GM23338 (cell line): ENCODE measurements around the gene AOC1. TPM values are rescaled to one million over a fixed set of nuclear protein-coding genes. Genes with fewer than 3 reads are reported as not detected.

ENCODE experiments used
- ATAC-seq: fragments of 200-7000 bp; cut with Tn5 transposase; 3 replicates; pipeline ENCODE4 v1.9.1; 2020
- DNase-seq: peaks from one replicate; pipeline ENCODE4 v3.0.0-alpha.2; 2015; ENCODE audit warnings: low spot score
- H2AFZ ChIP-seq: fragments of 200-600 bp; sonication (generic); 2 replicates; pipeline ENCODE4 v1.8.0; 2016; ENCODE audit warnings: antibody characterized with exemption, mild to moderate bottlenecking, moderate library complexity
- H3F3A ChIP-seq: fragments of 200-600 bp; sonication (generic); replicated peaks from 2 replicates; pipeline ENCODE4 v1.8.0; 2017; ENCODE audit warnings: antibody characterized with exemption, mixed run types, low read depth
- H3K27ac ChIP-seq: fragments of 200-600 bp; sonication (generic); 2 replicates; pipeline ENCODE4 v1.6.1; 2016; ENCODE audit warnings: low read depth
- H3K27me3 ChIP-seq: fragments of 200-600 bp; sonication (generic); 2 replicates; pipeline ENCODE4 v1.8.0; 2016; ENCODE audit warnings: mild to moderate bottlenecking, mixed run types, moderate library complexity; ENCODE audit not compliant: insufficient read depth
- H3K36me3 ChIP-seq: fragments of 200-600 bp; sonication (generic); 2 replicates; pipeline ENCODE4 v1.8.0; 2016; ENCODE audit warnings: mild to moderate bottlenecking; ENCODE audit not compliant: insufficient read depth
- H3K4me1 ChIP-seq: fragments of 200-600 bp; sonication (generic); 2 replicates; pipeline ENCODE4 v1.8.0; 2016; ENCODE audit warnings: mild to moderate bottlenecking, moderate library complexity; ENCODE audit not compliant: insufficient read depth
- H3K4me2 ChIP-seq: fragments of 200-600 bp; sonication (generic); 2 replicates; pipeline ENCODE4 v1.7.1; 2017; ENCODE audit warnings: mixed run types
- H3K4me3 ChIP-seq: fragments of 200-600 bp; sonication (generic); 2 replicates; pipeline ENCODE4 v1.6.1; 2016; ENCODE audit warnings: mixed run types
- H3K79me2 ChIP-seq: fragments of 200-600 bp; sonication (generic); replicated peaks from 2 replicates; pipeline ENCODE4 v1.8.0; 2017; ENCODE audit warnings: mild to moderate bottlenecking; ENCODE audit not compliant: insufficient read depth
- H3K9me2 ChIP-seq: fragments of 200-600 bp; sonication (generic); 2 replicates; pipeline ENCODE4 v1.8.0; 2017; ENCODE audit not compliant: insufficient read depth
- H4K20me1 ChIP-seq: fragments of 200-600 bp; sonication (generic); replicated peaks from 2 replicates; pipeline ENCODE4 v1.8.0; 2017; ENCODE audit warnings: mild to moderate bottlenecking; ENCODE audit not compliant: insufficient read depth
- H3K27ac Mint-ChIP-seq: 2 replicates; pipeline ENCODE4 v1.8.0; 2020; ENCODE audit warnings: inconsistent platforms, mild to moderate bottlenecking, moderate library complexity, mixed read lengths
- H3K27me3 Mint-ChIP-seq: 3 replicates; pipeline ENCODE4 v1.8.0; 2022; ENCODE audit warnings: low read depth, mild to moderate bottlenecking, moderate library complexity, mixed read lengths, inconsistent platforms; ENCODE audit not compliant: insufficient read depth, poor library complexity
- H3K36me3 Mint-ChIP-seq: 3 replicates; pipeline ENCODE4 v1.8.0; 2021; ENCODE audit warnings: low read depth, mild to moderate bottlenecking, inconsistent platforms, moderate library complexity, mixed read lengths
- H3K4me1 Mint-ChIP-seq: 3 replicates; pipeline ENCODE4 v1.8.0; 2020; ENCODE audit warnings: mild to moderate bottlenecking, inconsistent platforms, mixed read lengths
- H3K4me3 Mint-ChIP-seq: 3 replicates; pipeline ENCODE4 v1.8.0; 2021; ENCODE audit warnings: moderate library complexity, mild to moderate bottlenecking, inconsistent platforms, mixed read lengths
- H3K9me3 Mint-ChIP-seq: 3 replicates; pipeline ENCODE4 v1.8.0; 2020; ENCODE audit warnings: moderate library complexity, mild to moderate bottlenecking, inconsistent platforms, mixed read lengths
- CREB1 ChIP-seq: fragments of 250-450 bp; sonication (Bioruptor Pico); IDR thresholded peaks from 2 replicates; pipeline ENCODE4 v1.5.0; 2020; ENCODE audit warnings: low read depth, mild to moderate bottlenecking, moderate library complexity
- EZH2 ChIP-seq: fragments of 200-600 bp; sonication (generic); IDR thresholded peaks from one replicate; pipeline ENCODE4 v1.8.0; 2017; ENCODE audit warnings: antibody characterized with exemption, mild to moderate bottlenecking, low read depth; ENCODE audit not compliant: unreplicated experiment
- EZH2phosphoT487 ChIP-seq: fragments of 200-600 bp; sonication (generic); IDR thresholded peaks from one replicate; pipeline ENCODE4 v1.8.1; 2018; ENCODE audit warnings: antibody characterized with exemption; ENCODE audit not compliant: unreplicated experiment
- JUNB ChIP-seq: IDR thresholded peaks from one replicate; pipeline ENCODE4 v1.6.1; 2016; ENCODE audit warnings: antibody characterized with exemption; ENCODE audit not compliant: unreplicated experiment
- NANOG ChIP-seq: IDR thresholded peaks from 2 replicates; pipeline ENCODE4 v1.6.1; 2016; ENCODE audit warnings: antibody characterized with exemption, borderline replicate concordance
- POLR2AphosphoS5 ChIP-seq: IDR thresholded peaks from 2 replicates; pipeline ENCODE4 v1.6.1; 2016; ENCODE audit warnings: antibody characterized with exemption, low read depth
- STAT1 ChIP-seq: IDR thresholded peaks from one replicate; pipeline ENCODE4 v1.6.1; 2016; ENCODE audit warnings: antibody characterized with exemption; ENCODE audit not compliant: unreplicated experiment
- ZNF114 ChIP-seq: fragments of 250-450 bp; sonication (Bioruptor Pico); IDR thresholded peaks from 2 replicates; pipeline ENCODE4 v1.5.0; 2020; ENCODE audit warnings: mild to moderate bottlenecking, moderate library complexity
- ZNF331 ChIP-seq: fragments of 250-450 bp; sonication (Bioruptor Pico); IDR thresholded peaks from 2 replicates; pipeline ENCODE4 v1.5.0; 2020; ENCODE audit warnings: low read depth, mild to moderate bottlenecking, moderate library complexity
- polyA plus RNA-seq: library from polyadenylated mRNA; unstranded; fragments of >200 nt; fragmentation: Nextera tagmentation; extraction: Ambion mirVana; gene quantifications from 2 replicates; pipeline ENCODE4 v1.2.1, GENCODE V29; 2016
- total RNA-seq: library from RNA; depleted of rRNA; stranded (reverse); fragments of >200 nt; shearing (Covaris generic); gene quantifications from 2 replicates; pipeline ENCODE4 v1.2.3, GENCODE V29; 2014
- TF ChIP-seq, protein P1 (sequence below): fragments of 250-450 bp; sonication (Bioruptor Pico); IDR thresholded peaks from 2 replicates; pipeline ENCODE4 v1.5.0; 2020; ENCODE audit warnings: mild to moderate bottlenecking, moderate library complexity
- TF ChIP-seq, protein P2 (sequence below): IDR thresholded peaks from 2 replicates; pipeline ENCODE4 v1.6.1; 2016; ENCODE audit warnings: antibody characterized with exemption
- TF ChIP-seq, protein P3 (sequence below), 2 experiments: fragments of 200-600 bp in 1 of 2; sonication (generic) in 1 of 2; conservative IDR thresholded peaks; 2 replicates each; pipeline versions ENCODE4 v1.5.1 to v1.6.1; 2016 to 2017; ENCODE audit warnings: antibody characterized with exemption in 2 of 2, low read depth in 2 of 2, mild to moderate bottlenecking in 2 of 2, moderate library complexity in 1 of 2
- TF ChIP-seq, protein P4 (sequence below): IDR thresholded peaks from one replicate; pipeline ENCODE4 v1.6.1; 2018; ENCODE audit warnings: antibody characterized with exemption; ENCODE audit not compliant: unreplicated experiment

Gene AOC1
- total and polyA plus RNA-seq, 2 experiments from 2014 or later, result not detected

DNA sequence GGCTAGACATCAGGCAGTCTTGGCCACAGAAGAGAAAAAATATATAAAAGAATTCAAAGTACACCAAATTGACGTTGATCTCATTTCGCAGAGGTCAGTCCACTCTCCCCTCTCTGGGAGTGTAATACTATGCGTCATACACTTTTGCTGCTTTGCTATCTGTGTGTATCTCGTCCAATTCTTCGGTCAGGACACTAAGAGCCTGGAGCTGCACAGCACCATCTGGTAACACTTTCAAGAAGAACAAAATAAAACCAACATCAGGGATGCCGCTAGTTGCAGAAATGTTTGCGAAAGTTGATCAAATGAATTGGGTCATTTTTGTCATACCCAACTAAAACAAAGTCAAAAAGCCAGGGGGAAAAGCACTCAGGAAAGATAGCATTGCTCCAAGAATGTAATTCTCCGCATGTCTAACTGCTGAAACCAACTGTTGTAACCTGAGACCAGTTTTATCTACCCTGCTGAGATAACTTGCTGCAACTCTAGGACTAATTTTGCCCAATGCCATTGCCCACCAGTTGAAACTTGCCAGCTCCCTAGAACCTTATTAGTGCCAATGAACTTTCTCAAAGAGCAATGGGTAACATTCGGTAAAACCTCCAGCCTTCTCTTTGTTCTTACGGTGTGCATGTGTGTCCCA lies 28.7 kb upstream of the AOC1 start:
- Histone ChIP-seq H3K79me2 (no peaks in the 10 kb centered on the region), H3K4me1 (no peaks in the 10 kb centered on the region), H3K4me3 (no peak overlapping the region), H3F3A (no peaks in the 10 kb centered on the region), H3K27me3 (no peaks in the 10 kb centered on the region), H3K9me2 (no peaks in the 10 kb centered on the region), H3K27ac (no peak overlapping the region), H2AFZ (peak overlapping the region; percentile 74), H3K36me3 (no peaks in the 10 kb centered on the region; the same call in 1 of the 2 replicates), H4K20me1 (no peaks in the 10 kb centered on the region), H3K4me2 (no peak overlapping the region)
- Mint-ChIP-seq H3K9me3 (no peaks in the 10 kb centered on the region), H3K36me3 (no peaks in the 10 kb centered on the region; the same call in 2 of the 3 replicates), H3K27me3 (peaks cover 6% of the 10 kb centered on the region), H3K4me1 (peaks cover 14% of the 10 kb centered on the region; the same call in 2 of the 3 replicates), H3K27ac (no peak overlapping the region), H3K4me3 (no peak overlapping the region)
- ATAC-seq, result no peak
- no peak for DNase-seq
- no peak for TF ChIP-seq JUNB
- no peak for TF ChIP-seq ZNF331
- no peak for TF ChIP-seq STAT1
- TF ChIP-seq, protein P1, sequence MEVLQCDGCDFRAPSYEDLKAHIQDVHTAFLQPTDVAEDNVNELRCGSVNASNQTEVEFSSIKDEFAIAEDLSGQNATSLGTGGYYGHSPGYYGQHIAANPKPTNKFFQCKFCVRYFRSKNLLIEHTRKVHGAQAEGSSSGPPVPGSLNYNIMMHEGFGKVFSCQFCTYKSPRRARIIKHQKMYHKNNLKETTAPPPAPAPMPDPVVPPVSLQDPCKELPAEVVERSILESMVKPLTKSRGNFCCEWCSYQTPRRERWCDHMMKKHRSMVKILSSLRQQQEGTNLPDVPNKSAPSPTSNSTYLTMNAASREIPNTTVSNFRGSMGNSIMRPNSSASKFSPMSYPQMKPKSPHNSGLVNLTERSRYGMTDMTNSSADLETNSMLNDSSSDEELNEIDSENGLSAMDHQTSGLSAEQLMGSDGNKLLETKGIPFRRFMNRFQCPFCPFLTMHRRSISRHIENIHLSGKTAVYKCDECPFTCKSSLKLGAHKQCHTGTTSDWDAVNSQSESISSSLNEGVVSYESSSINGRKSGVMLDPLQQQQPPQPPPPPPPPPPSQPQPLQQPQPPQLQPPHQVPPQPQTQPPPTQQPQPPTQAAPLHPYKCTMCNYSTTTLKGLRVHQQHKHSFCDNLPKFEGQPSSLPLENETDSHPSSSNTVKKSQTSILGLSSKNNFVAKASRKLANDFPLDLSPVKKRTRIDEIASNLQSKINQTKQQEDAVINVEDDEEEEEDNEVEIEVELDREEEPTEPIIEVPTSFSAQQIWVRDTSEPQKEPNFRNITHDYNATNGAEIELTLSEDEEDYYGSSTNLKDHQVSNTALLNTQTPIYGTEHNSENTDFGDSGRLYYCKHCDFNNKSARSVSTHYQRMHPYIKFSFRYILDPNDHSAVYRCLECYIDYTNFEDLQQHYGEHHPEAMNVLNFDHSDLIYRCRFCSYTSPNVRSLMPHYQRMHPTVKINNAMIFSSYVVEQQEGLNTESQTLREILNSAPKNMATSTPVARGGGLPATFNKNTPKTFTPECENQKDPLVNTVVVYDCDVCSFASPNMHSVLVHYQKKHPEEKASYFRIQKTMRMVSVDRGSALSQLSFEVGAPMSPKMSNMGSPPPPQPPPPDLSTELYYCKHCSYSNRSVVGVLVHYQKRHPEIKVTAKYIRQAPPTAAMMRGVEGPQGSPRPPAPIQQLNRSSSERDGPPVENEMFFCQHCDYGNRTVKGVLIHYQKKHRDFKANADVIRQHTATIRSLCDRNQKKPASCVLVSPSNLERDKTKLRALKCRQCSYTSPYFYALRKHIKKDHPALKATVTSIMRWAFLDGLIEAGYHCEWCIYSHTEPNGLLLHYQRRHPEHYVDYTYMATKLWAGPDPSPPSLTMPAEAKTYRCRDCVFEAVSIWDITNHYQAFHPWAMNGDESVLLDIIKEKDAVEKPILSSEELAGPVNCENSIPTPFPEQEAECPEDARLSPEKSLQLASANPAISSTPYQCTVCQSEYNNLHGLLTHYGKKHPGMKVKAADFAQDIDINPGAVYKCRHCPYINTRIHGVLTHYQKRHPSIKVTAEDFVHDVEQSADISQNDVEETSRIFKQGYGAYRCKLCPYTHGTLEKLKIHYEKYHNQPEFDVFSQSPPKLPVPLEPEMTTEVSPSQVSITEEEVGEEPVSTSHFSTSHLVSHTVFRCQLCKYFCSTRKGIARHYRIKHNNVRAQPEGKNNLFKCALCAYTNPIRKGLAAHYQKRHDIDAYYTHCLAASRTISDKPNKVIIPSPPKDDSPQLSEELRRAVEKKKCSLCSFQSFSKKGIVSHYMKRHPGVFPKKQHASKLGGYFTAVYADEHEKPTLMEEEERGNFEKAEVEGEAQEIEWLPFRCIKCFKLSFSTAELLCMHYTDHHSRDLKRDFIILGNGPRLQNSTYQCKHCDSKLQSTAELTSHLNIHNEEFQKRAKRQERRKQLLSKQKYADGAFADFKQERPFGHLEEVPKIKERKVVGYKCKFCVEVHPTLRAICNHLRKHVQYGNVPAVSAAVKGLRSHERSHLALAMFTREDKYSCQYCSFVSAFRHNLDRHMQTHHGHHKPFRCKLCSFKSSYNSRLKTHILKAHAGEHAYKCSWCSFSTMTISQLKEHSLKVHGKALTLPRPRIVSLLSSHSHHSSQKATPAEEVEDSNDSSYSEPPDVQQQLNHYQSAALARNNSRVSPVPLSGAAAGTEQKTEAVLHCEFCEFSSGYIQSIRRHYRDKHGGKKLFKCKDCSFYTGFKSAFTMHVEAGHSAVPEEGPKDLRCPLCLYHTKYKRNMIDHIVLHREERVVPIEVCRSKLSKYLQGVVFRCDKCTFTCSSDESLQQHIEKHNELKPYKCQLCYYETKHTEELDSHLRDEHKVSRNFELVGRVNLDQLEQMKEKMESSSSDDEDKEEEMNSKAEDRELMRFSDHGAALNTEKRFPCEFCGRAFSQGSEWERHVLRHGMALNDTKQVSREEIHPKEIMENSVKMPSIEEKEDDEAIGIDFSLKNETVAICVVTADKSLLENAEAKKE (CRISPR knock-in tag), result no peak
- no peak for TF ChIP-seq EZH2
- TF ChIP-seq, protein P2, sequence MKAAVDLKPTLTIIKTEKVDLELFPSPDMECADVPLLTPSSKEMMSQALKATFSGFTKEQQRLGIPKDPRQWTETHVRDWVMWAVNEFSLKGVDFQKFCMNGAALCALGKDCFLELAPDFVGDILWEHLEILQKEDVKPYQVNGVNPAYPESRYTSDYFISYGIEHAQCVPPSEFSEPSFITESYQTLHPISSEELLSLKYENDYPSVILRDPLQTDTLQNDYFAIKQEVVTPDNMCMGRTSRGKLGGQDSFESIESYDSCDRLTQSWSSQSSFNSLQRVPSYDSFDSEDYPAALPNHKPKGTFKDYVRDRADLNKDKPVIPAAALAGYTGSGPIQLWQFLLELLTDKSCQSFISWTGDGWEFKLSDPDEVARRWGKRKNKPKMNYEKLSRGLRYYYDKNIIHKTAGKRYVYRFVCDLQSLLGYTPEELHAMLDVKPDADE, result no peak
- TF ChIP-seq POLR2AphosphoS5, result no peak
- TF ChIP-seq, protein P3, sequence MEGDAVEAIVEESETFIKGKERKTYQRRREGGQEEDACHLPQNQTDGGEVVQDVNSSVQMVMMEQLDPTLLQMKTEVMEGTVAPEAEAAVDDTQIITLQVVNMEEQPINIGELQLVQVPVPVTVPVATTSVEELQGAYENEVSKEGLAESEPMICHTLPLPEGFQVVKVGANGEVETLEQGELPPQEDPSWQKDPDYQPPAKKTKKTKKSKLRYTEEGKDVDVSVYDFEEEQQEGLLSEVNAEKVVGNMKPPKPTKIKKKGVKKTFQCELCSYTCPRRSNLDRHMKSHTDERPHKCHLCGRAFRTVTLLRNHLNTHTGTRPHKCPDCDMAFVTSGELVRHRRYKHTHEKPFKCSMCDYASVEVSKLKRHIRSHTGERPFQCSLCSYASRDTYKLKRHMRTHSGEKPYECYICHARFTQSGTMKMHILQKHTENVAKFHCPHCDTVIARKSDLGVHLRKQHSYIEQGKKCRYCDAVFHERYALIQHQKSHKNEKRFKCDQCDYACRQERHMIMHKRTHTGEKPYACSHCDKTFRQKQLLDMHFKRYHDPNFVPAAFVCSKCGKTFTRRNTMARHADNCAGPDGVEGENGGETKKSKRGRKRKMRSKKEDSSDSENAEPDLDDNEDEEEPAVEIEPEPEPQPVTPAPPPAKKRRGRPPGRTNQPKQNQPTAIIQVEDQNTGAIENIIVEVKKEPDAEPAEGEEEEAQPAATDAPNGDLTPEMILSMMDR (conservative IDR thresholded peaks at IDR 0.05; ENCODE audit: low read depth in 2 of 2), result no peak
- no peak for TF ChIP-seq CREB1 (CRISPR knock-in tag)
- TF ChIP-seq, protein P4, sequence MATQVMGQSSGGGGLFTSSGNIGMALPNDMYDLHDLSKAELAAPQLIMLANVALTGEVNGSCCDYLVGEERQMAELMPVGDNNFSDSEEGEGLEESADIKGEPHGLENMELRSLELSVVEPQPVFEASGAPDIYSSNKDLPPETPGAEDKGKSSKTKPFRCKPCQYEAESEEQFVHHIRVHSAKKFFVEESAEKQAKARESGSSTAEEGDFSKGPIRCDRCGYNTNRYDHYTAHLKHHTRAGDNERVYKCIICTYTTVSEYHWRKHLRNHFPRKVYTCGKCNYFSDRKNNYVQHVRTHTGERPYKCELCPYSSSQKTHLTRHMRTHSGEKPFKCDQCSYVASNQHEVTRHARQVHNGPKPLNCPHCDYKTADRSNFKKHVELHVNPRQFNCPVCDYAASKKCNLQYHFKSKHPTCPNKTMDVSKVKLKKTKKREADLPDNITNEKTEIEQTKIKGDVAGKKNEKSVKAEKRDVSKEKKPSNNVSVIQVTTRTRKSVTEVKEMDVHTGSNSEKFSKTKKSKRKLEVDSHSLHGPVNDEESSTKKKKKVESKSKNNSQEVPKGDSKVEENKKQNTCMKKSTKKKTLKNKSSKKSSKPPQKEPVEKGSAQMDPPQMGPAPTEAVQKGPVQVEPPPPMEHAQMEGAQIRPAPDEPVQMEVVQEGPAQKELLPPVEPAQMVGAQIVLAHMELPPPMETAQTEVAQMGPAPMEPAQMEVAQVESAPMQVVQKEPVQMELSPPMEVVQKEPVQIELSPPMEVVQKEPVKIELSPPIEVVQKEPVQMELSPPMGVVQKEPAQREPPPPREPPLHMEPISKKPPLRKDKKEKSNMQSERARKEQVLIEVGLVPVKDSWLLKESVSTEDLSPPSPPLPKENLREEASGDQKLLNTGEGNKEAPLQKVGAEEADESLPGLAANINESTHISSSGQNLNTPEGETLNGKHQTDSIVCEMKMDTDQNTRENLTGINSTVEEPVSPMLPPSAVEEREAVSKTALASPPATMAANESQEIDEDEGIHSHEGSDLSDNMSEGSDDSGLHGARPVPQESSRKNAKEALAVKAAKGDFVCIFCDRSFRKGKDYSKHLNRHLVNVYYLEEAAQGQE, result no peak
- TF ChIP-seq NANOG, result no peak
- no peak for TF ChIP-seq ZNF114 (CRISPR knock-in tag)
- no peak for TF ChIP-seq EZH2phosphoT487
